HG02938 (cell line): ENCODE results near the gene MAP3K21.

Experiments used
- ATAC-seq: cut with Tn5 transposase; IDR thresholded peaks from one replicate; pipeline ENCODE4 v1.9.1; 2021; ENCODE audit warnings: mild to moderate bottlenecking, moderate library complexity; ENCODE audit not compliant: unreplicated experiment

The MAP3K21 gene

GRCh38 chr1:233357595-233358397 lies 30.3 kb downstream of the MAP3K21 start:
- no peak for ATAC-seq

GRCh38 chr1:233359431-233359830 lies 31.9 kb downstream of the MAP3K21 start:
- ATAC-seq = no peak

GRCh38 chr1:233359905-233360304 lies 32.4 kb downstream of the MAP3K21 start:
- no peak for ATAC-seq

GRCh38 chr1:233360525-233361102 lies 33.1 kb downstream of the MAP3K21 start:
- ATAC-seq = no peak

GRCh38 chr1:233361876-233362275 lies 34.4 kb downstream of the MAP3K21 start:
- ATAC-seq = no peak

- ATAC-seq = no peak
Measured at GRCh38 chr1:233362743-233363142, 35.2 kb downstream of the MAP3K21 start.

GRCh38 chr1:233364026-233364425 lies 36.5 kb downstream of the MAP3K21 start:
- no peak for ATAC-seq

- ATAC-seq = no peak
Measured at GRCh38 chr1:233364695-233365539, 37.4 kb downstream of the MAP3K21 start.

GRCh38 chr1:233366575-233366974 lies 39.1 kb downstream of the MAP3K21 start:
- ATAC-seq = no peak

- ATAC-seq = no peak
Measured at GRCh38 chr1:233367057-233367803, 39.7 kb downstream of the MAP3K21 start.

- no peak for ATAC-seq
Measured at GRCh38 chr1:233368106-233368788, 40.7 kb downstream of the MAP3K21 start.

- ATAC-seq = no peak
Measured at GRCh38 chr1:233368789-233369130, 41.2 kb downstream of the MAP3K21 start.

- ATAC-seq = peak; percentile 58
Measured at GRCh38 chr1:233372218-233373120, 44.9 kb downstream of the MAP3K21 start.

GRCh38 chr1:233373226-233373625 lies 45.7 kb downstream of the MAP3K21 start:
- no peak for ATAC-seq

GRCh38 chr1:233375653-233376052 lies 48.1 kb downstream of the MAP3K21 start:
- no peak for ATAC-seq

- ATAC-seq = no peak
Measured at GRCh38 chr1:233376382-233377110, 49.0 kb downstream of the MAP3K21 start.

GRCh38 chr1:233379869-233380438 lies 52.4 kb downstream of the MAP3K21 start:
- ATAC-seq = peak; percentile 78

- ATAC-seq = no peak
Measured at GRCh38 chr1:233381806-233382205, 54.3 kb downstream of the MAP3K21 start.
